ENCODE results near the gene C8G.

Gene C8G

DNA sequence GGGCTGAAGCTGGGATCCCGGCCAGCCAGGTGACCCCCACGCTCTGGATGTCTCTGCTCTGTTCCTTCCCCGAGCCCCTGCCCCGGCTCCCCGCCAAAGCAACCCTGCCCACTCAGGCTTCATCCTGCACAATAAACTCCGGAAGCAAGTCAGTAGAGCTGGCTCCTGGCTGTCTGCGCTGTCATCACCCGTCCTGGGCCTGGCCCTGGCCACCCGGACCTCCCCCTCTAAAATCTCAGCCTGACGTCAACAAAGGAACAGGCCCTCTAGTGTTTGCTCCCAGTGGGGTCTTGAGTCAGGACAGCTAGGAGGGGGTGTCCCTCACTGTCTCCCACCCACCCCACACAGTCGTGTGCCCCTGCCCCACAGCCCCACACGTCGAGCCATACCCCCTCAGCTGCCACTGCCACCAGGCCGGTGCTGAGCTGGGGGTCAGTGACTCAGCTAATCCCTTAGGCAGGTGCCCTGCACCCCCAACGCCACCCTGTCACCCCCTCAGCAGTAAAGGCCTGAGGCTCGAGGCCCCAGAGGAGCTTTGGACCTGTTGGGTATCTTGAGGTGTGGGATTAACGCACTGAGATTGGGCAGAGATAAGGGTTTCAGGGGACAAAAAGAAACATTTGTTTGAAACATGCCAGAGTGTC lies 36.7 kb downstream of the C8G start:
- CTCF ChIA-PET: interaction anchor here (0.9 to 1.4 kb wide), 2 partner anchors 9 to 47 kb away, joined by 3 to 4 read pairs; no protein-coding TSS in a partner anchor
- H3K27ac ChIP-seq: peak overlapping the region; percentile 57
- no peak for TF ChIP-seq CTCF (conservative IDR thresholded peaks at IDR 0.05; ENCODE audit: low read depth)
- POLR2A ChIA-PET (ENCODE audit: low non-redundant PET): no interaction called here
- DNase-seq (ENCODE audit: low spot score): no peak

GRCh38 chr9:136982232-136983051 lies 37.4 kb downstream of the C8G start, which contains the start of gene LCNL1:
Gene LCNL1, plus strand, starts transcription at chr9:136982993. Its CDS starts 594 bp downstream, at chr9:136983587.
- CTCF ChIA-PET: interaction anchor here (1.0 to 1.4 kb wide), 2 partner anchors 8 to 38 kb away, joined by 3 to 6 read pairs; no protein-coding TSS in a partner anchor
- no peak for DNase-seq (ENCODE audit: low spot score)
- TF ChIP-seq CTCF (conservative IDR thresholded peaks at IDR 0.05; ENCODE audit: low read depth): no peak
- POLR2A ChIA-PET (ENCODE audit: low non-redundant PET): no interaction called here
- peak within 1 kb of the TSS; percentile 57 for H3K27ac ChIP-seq

DNA sequence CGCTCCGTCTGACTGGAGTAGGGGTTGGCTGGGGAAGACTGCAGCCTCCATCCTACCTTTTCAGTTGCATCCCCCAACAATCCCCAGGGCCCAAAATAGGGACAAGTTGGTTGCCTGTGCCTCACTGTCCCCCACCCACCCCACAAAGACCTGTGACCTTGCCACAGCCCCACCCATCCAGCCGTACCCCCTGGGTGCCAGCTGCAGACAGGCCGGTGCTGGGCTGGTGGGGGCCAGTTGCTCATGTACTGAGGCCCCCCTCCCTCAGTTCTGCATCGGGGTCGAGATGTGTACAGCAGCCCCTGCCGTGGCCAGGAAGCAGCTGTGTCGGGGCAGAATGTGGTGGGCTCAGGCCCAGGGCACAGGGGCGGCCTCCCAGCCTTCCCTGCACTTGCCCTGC lies 38.1 kb downstream of the C8G start:
- POLR2A ChIA-PET (ENCODE audit: low non-redundant PET): no interaction called here
- no peak for DNase-seq (ENCODE audit: low spot score)
- H3K27ac ChIP-seq: no peak overlapping the region
- CTCF ChIA-PET: interaction anchor here (1.0 kb wide), 1 partner anchor 39 kb away, joined by 6 read pairs; no protein-coding TSS in a partner anchor
- no peak for TF ChIP-seq CTCF (conservative IDR thresholded peaks at IDR 0.05; ENCODE audit: low read depth)

DNA sequence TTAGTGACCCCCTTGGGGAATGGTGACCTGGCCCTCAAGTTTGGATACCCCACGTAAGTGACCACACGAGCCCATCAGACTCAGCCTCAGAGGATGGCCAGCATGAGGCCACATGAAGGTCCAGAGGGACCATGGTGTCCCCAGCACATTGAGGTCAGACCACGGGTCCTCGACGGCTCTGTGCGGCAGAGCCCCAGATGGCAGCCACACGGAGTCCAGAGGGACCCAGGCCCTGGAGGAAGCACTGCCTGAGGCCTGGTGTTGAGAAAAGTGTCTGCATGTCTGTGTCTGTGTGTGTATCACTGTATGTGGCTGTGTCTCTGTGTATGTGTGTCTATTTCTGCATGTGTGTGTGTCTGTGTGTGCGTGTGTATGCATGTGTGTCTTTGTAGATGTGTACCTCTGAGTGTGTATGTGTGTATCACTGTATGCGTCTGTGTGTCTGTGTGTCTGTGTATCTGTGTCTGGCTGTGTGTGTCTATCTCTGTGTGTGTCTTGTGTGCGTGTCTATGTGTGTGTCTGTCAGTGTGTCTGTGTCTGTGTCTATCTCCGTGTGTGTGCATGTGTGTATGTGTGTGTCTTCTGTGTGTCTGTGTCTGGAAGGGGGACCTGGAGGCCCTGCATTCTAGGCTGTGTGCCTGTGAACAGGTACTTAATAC lies 38.7 kb downstream of the C8G start:
- DNase-seq (ENCODE audit: low spot score): no peak
- CTCF ChIA-PET: no interaction called here
- no peak for TF ChIP-seq CTCF (conservative IDR thresholded peaks at IDR 0.05; ENCODE audit: low read depth)
- POLR2A ChIA-PET (ENCODE audit: low non-redundant PET): no interaction called here
- no peak overlapping the region for H3K27ac ChIP-seq

DNA sequence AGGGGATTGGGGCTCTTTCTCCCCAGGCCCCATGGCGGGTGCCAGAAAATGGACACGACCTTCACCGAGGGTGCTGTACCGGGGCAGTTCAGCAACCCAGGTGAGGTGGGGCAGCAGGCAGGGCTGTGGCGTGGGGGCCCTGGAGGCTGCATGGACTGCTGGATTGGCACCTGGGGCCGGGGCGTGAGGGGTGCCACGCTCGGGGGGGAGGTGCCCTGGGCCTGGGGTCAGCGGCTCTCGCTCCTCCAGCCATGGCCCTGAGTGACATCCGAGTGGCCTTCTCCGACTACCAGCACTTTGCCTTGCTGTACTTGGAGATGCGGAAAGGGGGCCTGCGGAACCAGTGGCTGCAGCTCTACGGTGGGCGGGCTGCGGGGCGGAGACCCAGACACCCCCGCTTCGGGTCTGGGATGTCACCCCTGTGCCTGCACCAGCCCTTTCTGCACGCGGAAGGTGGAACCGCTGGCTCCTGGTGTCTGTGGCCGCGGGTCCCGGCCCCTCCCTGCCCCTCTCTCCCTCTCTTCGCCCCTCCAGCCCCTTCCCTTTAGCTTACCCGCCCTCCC lies 39.5 kb downstream of the C8G start:
- no peak for DNase-seq (ENCODE audit: low spot score)
- H3K27ac ChIP-seq: no peak overlapping the region
- no peak for TF ChIP-seq CTCF (conservative IDR thresholded peaks at IDR 0.05; ENCODE audit: low read depth)
- CTCF ChIA-PET: no interaction called here
- POLR2A ChIA-PET (ENCODE audit: low non-redundant PET): no interaction called here

- no peak for DNase-seq (ENCODE audit: low spot score)
- no peak for TF ChIP-seq CTCF (conservative IDR thresholded peaks at IDR 0.05; ENCODE audit: low read depth)
- CTCF ChIA-PET: no interaction called here
- POLR2A ChIA-PET (ENCODE audit: low non-redundant PET): no interaction called here
- no peak overlapping the region for H3K27ac ChIP-seq
These were observed 40.1 kb downstream of the C8G start for GRCh38 chr9:136985027-136985602.
